Ishikawa (cell line): ENCODE results near the gene KLKB1.

ENCODE experiments used
- CEBPB ChIP-seq: IDR thresholded peaks from 2 replicates; pipeline ENCODE4 v1.6.1; 2012
- CREB1 ChIP-seq: IDR thresholded peaks from 2 replicates; pipeline ENCODE4 v1.6.1; 2012; ENCODE audit warnings: low read depth
- EGR1 ChIP-seq: IDR thresholded peaks from 2 replicates; pipeline ENCODE4 v1.6.1; 2012
- EP300 ChIP-seq: IDR thresholded peaks from 2 replicates; pipeline ENCODE4 v1.6.1; 2012; ENCODE audit warnings: borderline replicate concordance
- FOXM1 ChIP-seq: IDR thresholded peaks from 2 replicates; pipeline ENCODE4 v1.6.1; 2012; ENCODE audit warnings: low read depth, borderline replicate concordance
- NFIC ChIP-seq: IDR thresholded peaks from 2 replicates; pipeline ENCODE4 v1.6.1; 2012
- RAD21 ChIP-seq: IDR thresholded peaks from 2 replicates; pipeline ENCODE4 v1.6.1; 2012; ENCODE audit warnings: low read depth
- TAF1 ChIP-seq: IDR thresholded peaks from 2 replicates; pipeline ENCODE4 v1.6.1; 2012; ENCODE audit warnings: low read depth, mild to moderate bottlenecking
- TCF12 ChIP-seq: IDR thresholded peaks from 2 replicates; pipeline ENCODE4 v1.6.1; 2012; ENCODE audit warnings: low read depth
- TEAD4 ChIP-seq: IDR thresholded peaks from 2 replicates; pipeline ENCODE4 v1.6.1; 2012
- YY1 ChIP-seq: IDR thresholded peaks from 2 replicates; pipeline ENCODE4 v1.6.1; 2012; ENCODE audit warnings: low read depth
- ZBTB7A ChIP-seq: IDR thresholded peaks from 2 replicates; pipeline ENCODE4 v1.6.1; 2012; ENCODE audit warnings: low read depth
- TF ChIP-seq, protein P1 (sequence below): IDR thresholded peaks from 2 replicates; pipeline ENCODE4 v1.6.1; 2012; ENCODE audit warnings: low read depth, mild to moderate bottlenecking
- TF ChIP-seq, protein P2 (sequence below): IDR thresholded peaks from 2 replicates; pipeline ENCODE4 v1.6.1; 2012
- TF ChIP-seq, protein P3 (sequence below): IDR thresholded peaks from 2 replicates; pipeline ENCODE4 v1.6.1; 2012

Gene KLKB1

DNA sequence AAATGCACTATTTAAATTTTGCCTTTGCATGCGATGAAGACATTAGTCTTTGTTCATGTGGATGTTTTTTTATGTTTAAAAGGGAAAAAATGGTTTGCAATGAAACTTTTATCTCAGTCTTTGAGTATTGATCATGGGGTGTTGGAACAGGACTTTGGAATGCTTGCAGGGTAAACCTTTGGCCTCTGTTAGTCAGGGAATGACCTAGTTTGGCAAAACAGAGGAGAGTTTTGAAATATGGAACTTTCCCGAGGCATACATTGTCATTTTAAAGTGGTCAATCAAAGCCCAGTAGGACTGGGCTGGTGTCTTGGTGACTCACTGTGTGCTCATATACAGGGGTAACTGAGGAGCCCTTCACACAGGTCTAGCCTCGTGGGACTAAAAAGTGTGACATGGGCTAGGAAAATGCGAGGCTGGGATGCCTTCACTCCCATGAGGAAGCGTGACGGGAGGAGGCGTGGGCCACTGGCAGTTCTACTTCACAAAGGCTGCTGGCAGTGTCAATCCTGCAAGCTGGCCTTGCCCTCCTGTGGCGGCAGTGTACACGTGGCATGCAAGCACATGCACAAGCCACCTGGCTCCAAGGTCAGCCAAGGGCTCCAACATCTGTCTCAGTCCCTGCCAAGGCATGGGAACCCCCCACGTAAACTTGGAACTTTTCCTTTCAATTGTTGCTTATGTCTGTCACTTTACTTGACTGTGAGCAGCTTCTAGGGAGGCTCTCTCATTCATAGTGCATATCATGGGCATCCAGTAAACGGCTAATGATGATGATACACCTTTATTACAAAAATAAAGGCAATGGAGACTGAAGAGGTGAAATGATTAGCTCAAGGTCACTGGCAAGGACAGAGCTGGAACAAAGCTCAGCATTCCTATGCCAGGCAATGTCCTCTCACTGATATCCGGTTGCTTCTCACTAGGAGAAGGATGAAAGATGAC, 33.5 kb downstream of the KLKB1 start:
- TF ChIP-seq CREB1, result no peak
- no peak for TF ChIP-seq TEAD4
- TF ChIP-seq YY1, result no peak
- TF ChIP-seq, protein P1, sequence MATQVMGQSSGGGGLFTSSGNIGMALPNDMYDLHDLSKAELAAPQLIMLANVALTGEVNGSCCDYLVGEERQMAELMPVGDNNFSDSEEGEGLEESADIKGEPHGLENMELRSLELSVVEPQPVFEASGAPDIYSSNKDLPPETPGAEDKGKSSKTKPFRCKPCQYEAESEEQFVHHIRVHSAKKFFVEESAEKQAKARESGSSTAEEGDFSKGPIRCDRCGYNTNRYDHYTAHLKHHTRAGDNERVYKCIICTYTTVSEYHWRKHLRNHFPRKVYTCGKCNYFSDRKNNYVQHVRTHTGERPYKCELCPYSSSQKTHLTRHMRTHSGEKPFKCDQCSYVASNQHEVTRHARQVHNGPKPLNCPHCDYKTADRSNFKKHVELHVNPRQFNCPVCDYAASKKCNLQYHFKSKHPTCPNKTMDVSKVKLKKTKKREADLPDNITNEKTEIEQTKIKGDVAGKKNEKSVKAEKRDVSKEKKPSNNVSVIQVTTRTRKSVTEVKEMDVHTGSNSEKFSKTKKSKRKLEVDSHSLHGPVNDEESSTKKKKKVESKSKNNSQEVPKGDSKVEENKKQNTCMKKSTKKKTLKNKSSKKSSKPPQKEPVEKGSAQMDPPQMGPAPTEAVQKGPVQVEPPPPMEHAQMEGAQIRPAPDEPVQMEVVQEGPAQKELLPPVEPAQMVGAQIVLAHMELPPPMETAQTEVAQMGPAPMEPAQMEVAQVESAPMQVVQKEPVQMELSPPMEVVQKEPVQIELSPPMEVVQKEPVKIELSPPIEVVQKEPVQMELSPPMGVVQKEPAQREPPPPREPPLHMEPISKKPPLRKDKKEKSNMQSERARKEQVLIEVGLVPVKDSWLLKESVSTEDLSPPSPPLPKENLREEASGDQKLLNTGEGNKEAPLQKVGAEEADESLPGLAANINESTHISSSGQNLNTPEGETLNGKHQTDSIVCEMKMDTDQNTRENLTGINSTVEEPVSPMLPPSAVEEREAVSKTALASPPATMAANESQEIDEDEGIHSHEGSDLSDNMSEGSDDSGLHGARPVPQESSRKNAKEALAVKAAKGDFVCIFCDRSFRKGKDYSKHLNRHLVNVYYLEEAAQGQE, result no peak
- TF ChIP-seq EGR1, result no peak
- no peak for TF ChIP-seq ZBTB7A
- TF ChIP-seq TAF1, result no peak
- no peak for TF ChIP-seq EP300
- no peak for TF ChIP-seq FOXM1
- TF ChIP-seq, protein P2, sequence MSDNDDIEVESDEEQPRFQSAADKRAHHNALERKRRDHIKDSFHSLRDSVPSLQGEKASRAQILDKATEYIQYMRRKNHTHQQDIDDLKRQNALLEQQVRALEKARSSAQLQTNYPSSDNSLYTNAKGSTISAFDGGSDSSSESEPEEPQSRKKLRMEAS, result no peak
- no peak for TF ChIP-seq CEBPB
- TF ChIP-seq NFIC, result no peak
- TF ChIP-seq RAD21, result no peak
- TF ChIP-seq TCF12, result no peak
- TF ChIP-seq, protein P3, sequence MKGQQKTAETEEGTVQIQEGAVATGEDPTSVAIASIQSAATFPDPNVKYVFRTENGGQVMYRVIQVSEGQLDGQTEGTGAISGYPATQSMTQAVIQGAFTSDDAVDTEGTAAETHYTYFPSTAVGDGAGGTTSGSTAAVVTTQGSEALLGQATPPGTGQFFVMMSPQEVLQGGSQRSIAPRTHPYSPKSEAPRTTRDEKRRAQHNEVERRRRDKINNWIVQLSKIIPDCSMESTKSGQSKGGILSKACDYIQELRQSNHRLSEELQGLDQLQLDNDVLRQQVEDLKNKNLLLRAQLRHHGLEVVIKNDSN, result no peak

DNA sequence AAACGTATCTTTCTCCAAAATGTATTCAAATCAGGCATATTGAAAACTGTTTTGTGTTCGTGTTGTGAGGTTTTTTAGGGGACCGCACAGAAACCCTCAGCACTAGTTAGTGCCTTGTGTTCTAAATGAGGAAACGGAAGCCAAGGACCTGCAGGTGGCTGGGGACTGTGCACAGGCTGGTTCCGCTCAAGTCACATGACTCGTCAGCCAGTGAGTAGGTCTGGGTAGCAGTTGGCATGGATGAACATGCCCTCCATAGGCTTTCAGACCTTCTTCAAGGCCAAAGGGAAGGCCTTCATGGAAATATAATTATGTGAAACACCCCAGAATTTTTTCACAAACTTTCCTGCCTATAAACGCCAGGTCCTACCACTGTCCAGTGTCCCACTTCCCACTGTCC, 37.4 kb downstream of the KLKB1 start:
- TF ChIP-seq, protein P3, result no peak
- TF ChIP-seq, protein P1, result no peak
- TF ChIP-seq TCF12 (no peak), TEAD4 (no peak), FOXM1 (no peak), CREB1 (no peak), TAF1 (no peak), ZBTB7A (no peak)
- TF ChIP-seq, protein P2, result no peak

DNA sequence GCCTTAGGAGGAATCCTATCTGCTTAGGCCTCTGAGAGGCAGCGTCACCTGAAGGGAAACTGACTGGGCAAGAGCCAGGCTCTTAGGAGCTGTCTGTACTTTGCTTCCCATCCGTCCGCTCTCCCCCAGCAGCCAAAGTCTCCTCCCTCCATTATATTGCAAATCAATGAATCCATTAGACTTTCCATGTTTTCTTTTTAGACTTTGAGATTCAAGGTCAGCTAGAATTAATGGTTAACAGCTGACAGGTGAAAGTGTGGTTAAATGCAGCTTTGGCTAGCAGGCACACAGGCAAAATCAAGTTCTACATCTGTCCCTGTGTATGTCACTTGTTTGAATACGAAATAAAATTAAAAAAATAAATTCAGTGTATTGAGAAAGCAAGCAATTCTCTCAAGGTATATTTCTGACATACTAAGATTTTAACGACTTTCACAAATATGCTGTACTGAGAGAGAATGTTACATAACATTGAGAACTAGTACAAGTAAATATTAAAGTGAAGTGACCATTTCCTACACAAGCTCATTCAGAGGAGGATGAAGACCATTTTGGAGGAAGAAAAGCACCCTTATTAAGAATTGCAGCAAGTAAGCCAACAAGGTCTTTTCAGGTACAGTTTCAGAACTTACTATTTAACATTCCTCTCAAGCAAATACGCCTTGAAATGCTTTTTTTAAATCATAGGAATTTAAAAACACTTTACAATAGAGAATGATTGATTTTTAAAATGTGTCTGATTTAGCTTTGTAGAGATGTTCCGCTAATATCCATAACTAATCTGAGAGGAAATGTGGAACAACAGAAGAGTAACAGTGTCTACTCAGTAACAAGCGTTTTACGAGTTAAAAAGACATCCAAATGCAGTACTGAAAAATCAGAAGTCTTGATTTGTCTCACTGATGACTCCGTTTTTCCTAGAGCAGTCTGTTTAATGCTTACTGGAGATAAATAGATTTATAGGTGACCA, 38.7 kb downstream of the KLKB1 start, which contains the start of gene F11:
Gene F11, plus strand, starts transcription at position 507 of the 970 bp plus-strand sequence. CDS start 948 bp downstream, outside the sequence.
- TF ChIP-seq CREB1, result no peak
- no peak for TF ChIP-seq RAD21
- no peak for TF ChIP-seq EP300
- TF ChIP-seq FOXM1, result no peak
- TF ChIP-seq, protein P1, result no peak
- no peak for TF ChIP-seq TCF12
- no peak for TF ChIP-seq CEBPB
- TF ChIP-seq NFIC, result no peak
